GM19099 (cell line): ENCODE results near the gene POLR1A.

Experiments used
- POLR2A ChIP-seq: IDR thresholded peaks from 3 replicates; pipeline ENCODE4 v1.6.1; 2011; ENCODE audit warnings: low read depth; ENCODE audit not compliant: insufficient read length; ENCODE audit errors: extremely low read depth

Gene POLR1A

GRCh38 chr2:85995648-85996529 is 109.8 kb downstream of the POLR1A start:
- TF ChIP-seq POLR2A: no peak

GRCh38 chr2:85994897-85995647 is 110.6 kb downstream of the POLR1A start:
- no peak for TF ChIP-seq POLR2A

GRCh38 chr2:85994421-85994777 is 111.3 kb downstream of the POLR1A start:
- TF ChIP-seq POLR2A: no peak

- TF ChIP-seq POLR2A: no peak
These were observed 113.1 kb downstream of the POLR1A start for GRCh38 chr2:85992611-85993010.

GRCh38 chr2:85990084-85990483 is 115.6 kb downstream of the POLR1A start:
- TF ChIP-seq POLR2A: no peak

GRCh38 chr2:85989288-85989865 is 116.3 kb downstream of the POLR1A start:
- TF ChIP-seq POLR2A: no peak

GRCh38 chr2:85988914-85989270 is 116.8 kb downstream of the POLR1A start:
- no peak for TF ChIP-seq POLR2A

- no peak for TF ChIP-seq POLR2A
These were observed 117.3 kb downstream of the POLR1A start for GRCh38 chr2:85988175-85988913.

- no peak for TF ChIP-seq POLR2A
These were observed 118.2 kb downstream of the POLR1A start for GRCh38 chr2:85987266-85988174.

GRCh38 chr2:85986121-85986520 is 119.6 kb downstream of the POLR1A start:
- TF ChIP-seq POLR2A: no peak

- no peak for TF ChIP-seq POLR2A
These were observed 120.9 kb downstream of the POLR1A start for GRCh38 chr2:85984788-85985187.

GRCh38 chr2:85983766-85984165 is 121.9 kb downstream of the POLR1A start:
- TF ChIP-seq POLR2A: no peak

GRCh38 chr2:85981579-85982247 is 124.0 kb downstream of the POLR1A start:
- no peak for TF ChIP-seq POLR2A
